Brain microvascular endothelial cell (primary cell): ENCODE measurements around the gene AKIRIN2.
A peak's percentile ranks its signal among the peaks of the same experiment; 100 is the strongest.
"Not testable (repeated sequence)": the region's sequence is repeated elsewhere in the genome, so short reads cannot be mapped to it uniquely, and the experiment has no call there.

Source experiments
- DNase-seq: peaks from one replicate; pipeline ENCODE4 v3.0.0-alpha.2; 2020
- H3K27ac ChIP-seq: fragments of 250-450 bp; sonication (Bioruptor Pico); 2 replicates; pipeline ENCODE4 v1.5.1; 2020; ENCODE audit warnings: mild to moderate bottlenecking, moderate library complexity
- H3K27me3 ChIP-seq: fragments of 250-450 bp; sonication (Bioruptor Pico); replicated peaks from 2 replicates; pipeline ENCODE4 v1.5.1; 2020; ENCODE audit warnings: mild to moderate bottlenecking
- H3K36me3 ChIP-seq: fragments of 250-450 bp; sonication (Bioruptor Pico); replicated peaks from 2 replicates; pipeline ENCODE4 v1.5.1; 2020; ENCODE audit warnings: mild to moderate bottlenecking
- H3K4me3 ChIP-seq: 2 replicates; pipeline ENCODE4 v1.5.1; 2011; ENCODE audit warnings: low read depth, mild to moderate bottlenecking, control low read depth, low read length, moderate library complexity
- CTCF ChIP-seq: IDR thresholded peaks from 2 replicates; pipeline ENCODE4 v1.5.1; 2011; ENCODE audit warnings: low read depth, mild to moderate bottlenecking, moderate library complexity, low read length, control low read depth, inconsistent platforms; ENCODE audit errors: missing control alignments
- in situ Hi-C: cut with HindIII; loops from 2 replicates; pipeline ENCODE4 v1.10.0; 2017; ENCODE audit warnings: low sequenced_read_pairs, low pct_ligation_motif_present

The AKIRIN2 gene

DNA sequence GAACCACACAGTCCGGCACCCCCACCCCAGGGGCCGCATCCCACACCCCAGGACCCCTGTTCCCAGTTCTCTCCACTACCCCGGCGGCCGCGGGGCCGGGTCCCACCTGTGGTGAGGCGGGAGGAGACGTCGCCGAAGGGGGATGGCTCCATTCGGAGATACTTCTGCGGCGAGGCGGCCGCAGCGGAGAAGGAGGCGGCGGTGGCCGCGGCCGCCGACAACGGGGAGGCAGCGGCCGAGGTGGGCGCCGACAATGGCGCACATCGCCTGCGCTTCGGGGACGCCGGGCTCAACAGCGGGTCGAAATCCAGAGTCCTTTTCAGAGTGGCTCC, 723 bp downstream of the AKIRIN2 start:
- DNase-seq = no peak
- Histone ChIP-seq H3K36me3 (no peaks in the 10 kb centered on the region), H3K27me3 (no peaks in the 10 kb centered on the region), H3K4me3 (peak overlapping the region; percentile 90), H3K27ac (peak overlapping the region; percentile 90)
- TF ChIP-seq CTCF = no peak
- in situ Hi-C loops = no loop called here

DNA sequence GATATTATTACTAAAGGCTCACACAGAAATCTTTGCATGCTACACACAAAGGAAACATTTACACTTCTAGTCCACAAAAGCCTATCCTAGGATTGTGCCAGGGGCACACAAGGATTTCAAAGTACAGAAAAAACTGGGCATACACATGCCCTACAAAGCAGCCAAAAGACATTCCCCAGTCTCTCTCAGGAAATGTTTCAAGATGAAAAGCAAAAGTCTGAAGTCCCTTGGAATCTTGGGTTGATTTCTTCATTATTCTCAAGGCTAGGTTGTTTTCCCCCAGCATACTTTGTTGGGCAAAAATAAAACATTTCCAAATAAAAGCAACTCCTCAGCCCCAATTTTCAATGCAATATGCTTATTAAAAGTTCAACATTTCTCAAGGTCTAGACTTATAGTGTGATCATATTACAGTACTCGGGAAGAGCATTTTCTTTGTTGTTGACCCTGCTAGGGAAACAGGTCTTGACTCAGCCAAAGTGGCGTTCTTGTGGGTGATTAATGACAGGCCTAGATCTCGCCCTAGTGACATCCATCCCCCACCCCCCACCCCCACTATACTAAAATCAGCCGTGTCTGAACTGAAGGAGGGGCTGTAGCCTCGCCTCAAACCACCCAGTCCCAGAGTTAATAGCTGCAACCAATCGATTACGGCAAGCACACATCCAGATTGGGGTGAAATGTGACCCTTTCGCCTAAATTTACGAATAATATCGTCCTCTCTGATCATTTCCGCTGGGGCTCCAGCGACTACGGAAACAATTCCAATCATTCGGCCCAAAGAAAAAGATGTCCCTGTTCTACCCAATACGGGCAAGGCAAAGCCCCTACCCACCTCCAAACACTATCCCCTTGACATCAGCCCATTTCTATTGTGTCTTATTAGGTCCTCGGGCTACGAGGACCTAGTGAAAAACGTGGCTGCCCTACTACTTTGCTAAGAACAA, 1.4 kb downstream of the AKIRIN2 start:
- peak overlapping the region; percentile 90 for H3K4me3 ChIP-seq
- TF ChIP-seq CTCF = no peak
- in situ Hi-C loops = no loop called here
- peak overlapping the region; percentile 90 for H3K27ac ChIP-seq
- no peaks in the 10 kb centered on the region for H3K27me3 ChIP-seq
- H3K36me3 ChIP-seq = no peaks in the 10 kb centered on the region
- DNase-seq = peak; percentile 62

DNA sequence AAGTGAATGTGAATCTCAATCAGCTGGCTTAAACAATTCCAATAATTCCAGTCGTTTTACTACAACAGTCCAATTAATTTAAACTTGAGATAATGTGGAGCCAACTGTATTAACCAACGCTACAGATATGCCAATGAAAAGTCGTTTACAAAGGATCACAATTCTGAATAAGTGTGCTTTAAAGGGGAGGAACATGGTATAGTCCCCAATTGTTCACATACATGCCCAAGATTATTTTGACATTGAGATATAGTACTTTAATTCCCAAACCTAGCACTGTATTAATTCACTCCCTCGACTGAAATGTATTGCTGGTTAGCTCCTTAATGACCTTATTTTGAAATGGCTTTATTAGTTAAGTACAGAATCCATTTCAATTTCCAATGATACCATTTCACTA, 2.5 kb downstream of the AKIRIN2 start:
- Histone ChIP-seq H3K36me3 (no peaks in the 10 kb centered on the region), H3K27ac (no peak overlapping the region), H3K27me3 (no peaks in the 10 kb centered on the region), H3K4me3 (peak overlapping the region; percentile 90)
- in situ Hi-C loops = no loop called here
- no peak for TF ChIP-seq CTCF
- DNase-seq = no peak

DNA sequence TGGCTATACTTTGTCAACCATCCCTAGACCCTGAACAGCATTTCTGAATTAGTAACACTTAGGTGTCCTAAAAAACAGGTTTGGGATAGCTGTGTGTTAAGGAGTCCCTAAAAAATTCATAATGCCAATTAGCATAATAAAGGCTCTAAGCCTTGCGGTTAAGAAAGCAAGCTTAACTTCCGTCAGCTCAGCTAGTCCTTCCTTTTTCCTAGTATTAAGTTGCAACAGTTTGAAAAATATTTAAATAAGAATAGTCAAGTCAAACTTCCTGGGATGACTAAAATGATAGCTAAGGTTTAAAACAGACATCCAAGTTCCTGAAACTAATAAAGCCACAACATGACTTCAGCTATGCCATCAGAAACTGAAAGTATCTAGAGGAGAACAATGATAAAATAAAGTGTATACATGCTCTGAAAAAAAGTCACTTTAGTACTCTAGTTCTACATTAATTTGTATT, 3.5 kb downstream of the AKIRIN2 start:
- in situ Hi-C loops = no loop called here
- Histone ChIP-seq H3K27ac (peak overlapping the region; percentile 22), H3K27me3 (no peaks in the 10 kb centered on the region), H3K36me3 (no peaks in the 10 kb centered on the region), H3K4me3 (peak overlapping the region; percentile 90)
- TF ChIP-seq CTCF = no peak
- no peak for DNase-seq

- in situ Hi-C loops = no loop called here
- H3K36me3 ChIP-seq = no peaks in the 10 kb centered on the region
- peak; percentile 67 for DNase-seq
- peak overlapping the region; percentile 90 for H3K4me3 ChIP-seq
- H3K27me3 ChIP-seq = no peaks in the 10 kb centered on the region
- H3K27ac ChIP-seq = peak overlapping the region; percentile 22
- no peak for TF ChIP-seq CTCF
Measured at GRCh38 chr6:87697581-87698546, 4.2 kb downstream of the AKIRIN2 start.

DNA sequence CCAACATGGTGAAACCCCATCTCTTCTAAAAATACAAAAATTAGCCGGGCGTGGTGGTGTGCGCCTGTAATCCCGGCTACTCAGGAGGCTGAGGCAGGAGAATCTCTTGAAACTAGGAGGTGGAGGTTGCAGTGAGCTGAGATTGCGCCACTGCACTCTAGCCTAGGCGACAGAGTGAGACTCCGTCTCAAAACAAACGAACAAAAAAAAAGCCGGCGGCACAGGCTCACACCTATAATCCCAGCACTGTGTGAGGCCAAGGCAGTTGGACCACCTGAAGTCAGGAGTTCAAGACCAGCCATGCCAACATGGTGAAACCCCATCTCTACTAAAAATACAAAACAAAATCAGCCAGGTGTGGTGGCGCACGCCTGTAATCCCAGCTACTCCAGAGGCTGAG, 5.2 kb downstream of the AKIRIN2 start:
- H3K36me3 ChIP-seq, DNase-seq, H3K27ac ChIP-seq, in situ Hi-C loops, H3K4me3 ChIP-seq, H3K27me3 ChIP-seq: not testable (repeated sequence)
